HG03108 (cell line): ENCODE data around the gene PFKP.
"Not testable (repeated sequence)": the region's sequence is repeated elsewhere in the genome, so short reads cannot be mapped to it uniquely, and the experiment has no call there.

ENCODE experiments used
- ATAC-seq: cut with Tn5 transposase; IDR thresholded peaks from one replicate; pipeline ENCODE4 v1.9.1; 2021; ENCODE audit warnings: moderate library complexity; ENCODE audit not compliant: unreplicated experiment

PFKP gene

DNA sequence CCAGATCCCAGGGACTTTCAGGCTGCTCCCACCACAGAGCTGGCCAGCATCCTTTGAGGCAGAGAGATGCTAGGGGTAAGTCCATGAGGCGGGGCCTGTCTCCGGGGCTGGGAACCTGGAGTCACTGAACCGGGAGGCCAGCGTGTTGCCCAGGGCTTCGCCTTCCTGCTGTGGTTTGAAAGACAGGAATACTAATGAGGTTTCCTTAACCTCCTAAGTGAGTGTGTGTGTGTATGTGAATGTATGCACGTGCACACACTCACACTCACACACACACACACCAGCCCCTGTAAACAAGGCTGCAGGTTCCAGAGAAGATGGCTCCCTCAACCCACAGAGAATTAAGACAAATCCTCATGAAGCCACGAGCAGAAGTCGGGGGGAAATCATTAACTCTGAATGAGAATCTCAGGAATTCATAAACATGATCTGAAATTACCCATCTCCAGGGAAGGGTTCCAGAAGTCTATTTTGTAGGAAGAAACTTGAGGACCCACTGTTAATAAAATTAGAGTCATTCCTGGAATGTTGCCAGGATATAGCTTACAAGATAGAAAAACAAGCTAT, 20.3 kb upstream of the PFKP start:
- no peak for ATAC-seq

DNA sequence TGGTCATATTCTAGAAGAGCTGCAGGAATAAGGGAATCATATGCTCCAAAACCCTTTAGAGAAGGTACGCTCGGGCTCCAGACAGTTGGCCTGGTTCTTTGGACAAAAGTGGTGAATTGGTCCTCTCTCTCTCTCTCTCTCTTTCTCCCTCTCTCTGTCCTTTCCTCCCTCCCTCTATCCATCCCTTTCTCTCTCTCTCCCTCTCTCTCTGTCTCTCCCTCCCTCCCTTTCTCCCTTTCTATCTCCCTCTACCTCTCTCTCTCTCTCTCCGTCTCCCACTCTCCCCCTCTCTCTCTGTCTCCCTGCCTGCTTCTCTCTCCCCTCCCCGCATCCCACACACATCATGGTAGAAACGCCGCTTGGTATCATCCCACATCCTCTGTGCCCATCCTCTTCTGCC, 19.8 kb upstream of the PFKP start:
- no peak for ATAC-seq

DNA sequence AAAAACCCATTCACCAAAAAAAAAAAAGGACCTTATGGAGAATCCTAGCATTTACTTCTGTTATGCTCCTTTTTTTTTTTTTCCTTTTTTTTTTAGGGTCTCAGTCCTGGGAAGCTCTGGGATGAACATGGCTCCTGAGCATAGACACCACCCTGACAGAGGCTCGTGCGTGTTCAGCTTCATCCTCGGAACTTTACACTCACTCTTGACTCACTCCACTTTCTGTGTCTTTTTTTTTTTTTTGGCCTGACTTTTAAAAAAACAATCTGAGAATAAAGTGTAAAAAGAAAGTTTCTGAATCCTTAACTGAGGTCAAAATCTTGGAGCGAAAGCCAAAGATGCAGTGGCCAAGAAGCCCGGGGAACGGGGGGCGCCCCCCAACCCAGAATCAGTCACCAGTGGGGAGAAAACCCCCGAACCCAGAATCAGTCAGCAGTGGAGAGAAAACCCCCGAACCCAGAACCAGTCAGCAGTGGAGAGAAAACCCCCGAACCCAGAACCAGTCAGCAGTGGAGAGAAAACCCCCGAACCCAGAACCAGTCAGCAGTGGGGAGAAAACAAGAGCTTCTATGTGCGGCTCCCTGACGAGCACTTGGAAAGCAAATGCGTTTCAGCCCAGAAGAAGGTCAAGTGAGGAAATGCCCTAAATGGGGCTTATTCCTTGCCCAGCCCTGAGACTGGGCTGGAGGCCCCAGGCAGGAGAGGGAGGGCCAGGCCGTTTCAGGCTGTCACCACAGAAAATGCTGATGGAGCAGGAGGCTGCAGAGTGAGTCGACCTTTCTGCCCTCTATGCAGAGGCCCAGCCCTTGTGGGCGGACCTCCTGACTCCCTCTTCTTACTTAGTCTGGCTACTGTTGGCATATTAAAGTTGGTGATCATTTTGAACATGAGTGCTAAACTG, 19.0 kb upstream of the PFKP start:
- no peak for ATAC-seq

DNA sequence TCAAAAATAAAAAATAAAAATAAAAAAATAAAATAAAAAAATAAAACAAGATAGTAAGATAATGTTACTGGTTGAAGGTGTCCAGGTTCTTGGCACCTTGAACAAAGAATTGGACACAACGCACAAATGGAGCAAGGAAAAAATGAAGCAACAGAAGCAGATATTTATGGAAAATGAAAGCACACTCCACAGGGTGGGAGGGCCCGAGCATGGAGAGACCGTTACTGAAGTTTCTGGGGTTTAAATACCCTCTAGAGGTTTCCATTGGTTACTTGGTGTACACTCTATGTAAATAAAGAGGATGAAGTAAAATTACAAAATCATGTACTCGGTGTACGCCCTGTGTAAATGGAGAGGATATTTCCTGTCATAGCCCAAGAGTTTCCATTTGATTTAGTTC, 15.7 kb upstream of the PFKP start:
- no peak for ATAC-seq

DNA sequence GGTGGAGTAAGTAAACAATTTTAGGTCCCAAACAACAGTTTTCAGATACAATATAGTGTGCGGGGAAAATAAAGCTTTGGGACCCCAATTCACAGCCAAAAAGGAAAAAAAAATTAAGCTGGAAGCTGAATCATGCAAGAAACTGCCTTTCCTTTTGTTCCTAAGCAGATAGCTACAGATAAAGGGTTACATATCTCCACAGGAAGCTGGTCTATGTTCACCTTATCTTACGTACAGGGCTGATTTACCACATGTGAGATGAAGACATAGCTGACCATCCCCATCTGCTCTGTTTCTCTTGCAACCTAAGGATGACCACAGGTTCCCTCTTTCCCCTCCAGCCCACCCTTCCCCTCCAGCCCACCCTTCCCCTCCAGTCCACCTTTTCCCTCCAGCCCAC, 14.2 kb upstream of the PFKP start:
- no peak for ATAC-seq

DNA sequence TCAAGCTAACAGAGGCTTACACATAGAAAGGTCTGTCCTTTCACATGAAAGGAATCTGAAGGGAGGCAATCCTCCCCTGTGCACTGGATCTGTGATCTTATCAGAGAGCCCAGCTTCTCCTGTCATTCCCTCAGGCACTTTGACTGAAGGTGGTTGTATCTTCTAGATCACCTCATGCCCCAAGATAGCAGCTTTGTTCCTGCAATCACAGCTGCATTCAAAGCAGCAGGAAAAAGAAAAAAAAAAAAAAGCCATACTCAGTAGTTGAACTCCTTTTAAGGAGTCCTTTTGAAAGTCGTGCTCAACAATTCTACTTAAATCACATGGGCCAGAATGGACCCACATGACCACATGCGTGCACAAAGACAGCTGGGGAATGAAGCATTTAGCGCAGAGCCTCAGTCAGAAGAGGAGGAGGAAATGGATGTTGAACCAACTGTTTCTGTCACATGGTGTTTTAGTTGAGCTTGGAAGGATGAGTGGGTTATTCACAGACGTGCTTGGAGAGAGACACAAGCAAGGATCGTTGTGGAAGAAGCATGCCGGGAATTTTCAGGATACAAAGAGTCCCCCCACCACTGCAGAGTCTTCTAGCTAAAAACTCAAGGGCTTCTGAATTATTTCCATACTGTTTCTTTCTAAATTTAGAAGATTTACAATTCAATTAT, 13.0 kb upstream of the PFKP start:
- no peak for ATAC-seq

DNA sequence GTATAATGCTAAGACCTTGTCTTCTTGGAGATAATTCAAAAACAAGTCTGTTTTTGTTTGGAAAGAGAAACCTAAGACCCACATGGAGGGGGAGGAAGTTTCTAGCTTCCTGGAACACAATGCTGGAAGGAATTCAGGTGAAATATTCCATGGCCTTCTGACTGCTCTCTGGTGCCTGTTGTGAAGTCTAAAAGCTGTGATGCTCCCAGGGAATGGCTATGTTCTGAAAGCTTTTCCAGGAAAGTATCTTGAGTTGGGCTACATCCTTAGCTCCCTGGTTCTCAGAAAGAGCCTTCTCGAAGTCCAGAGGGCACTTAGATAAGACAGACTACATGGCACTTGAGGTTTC, 12.5 kb upstream of the PFKP start:
- ATAC-seq = no peak

DNA sequence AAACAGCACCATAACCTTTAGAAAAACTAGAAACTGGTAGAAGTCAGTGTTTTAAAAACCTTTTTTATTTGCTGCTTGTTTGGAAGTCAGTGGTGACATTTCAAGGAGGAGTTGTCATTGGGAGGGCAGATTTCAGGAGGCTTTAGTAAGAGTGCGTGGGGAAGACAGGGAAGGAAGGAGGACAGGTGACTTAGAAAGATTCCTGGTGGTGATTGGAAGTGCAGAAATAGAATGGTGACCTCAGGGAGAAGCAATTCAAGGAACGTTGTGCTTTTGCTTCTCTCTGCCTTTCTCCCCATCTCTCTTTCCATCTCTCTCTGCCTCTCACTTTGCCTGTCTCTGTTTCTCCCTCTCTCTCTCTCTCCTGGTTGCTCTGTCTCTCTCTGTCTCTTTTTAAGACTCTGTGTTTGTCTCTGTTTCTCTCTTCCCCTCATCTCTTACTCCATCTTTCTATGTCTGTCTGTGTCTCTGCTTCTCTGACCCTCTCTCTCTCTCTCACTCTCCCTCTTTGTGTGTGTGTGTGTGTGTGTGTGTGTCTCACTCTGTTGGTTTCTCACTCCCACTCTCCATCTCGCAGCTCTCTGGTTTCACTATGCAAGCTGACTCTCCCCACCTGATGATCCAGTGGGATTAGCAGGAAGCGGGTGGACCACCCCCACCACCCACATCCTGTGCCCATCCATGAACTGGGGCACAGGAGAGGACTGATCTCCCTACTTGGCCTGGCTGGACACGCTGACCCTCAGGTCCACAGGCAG, 10.9 kb upstream of the PFKP start:
- ATAC-seq = no peak

DNA sequence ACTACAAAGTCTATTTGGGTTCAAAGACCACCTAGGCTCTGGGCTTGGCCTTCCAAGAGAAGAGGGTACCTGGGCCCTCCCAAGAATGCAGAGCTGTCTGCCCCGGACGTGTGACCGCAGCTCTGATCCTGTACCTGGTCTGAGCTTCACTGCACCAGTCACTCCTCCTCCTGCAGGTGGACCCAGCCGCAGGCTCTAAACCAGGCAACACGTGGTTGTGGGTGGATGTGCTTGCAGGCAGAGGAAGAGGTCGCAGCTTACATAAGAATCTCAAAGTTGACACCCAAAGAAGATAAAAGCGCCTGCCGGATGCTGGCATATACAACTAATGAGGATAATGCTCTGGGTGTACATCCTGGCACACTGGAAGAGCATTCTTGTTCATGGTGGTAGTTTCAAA, 9.4 kb upstream of the PFKP start:
- no peak for ATAC-seq

DNA sequence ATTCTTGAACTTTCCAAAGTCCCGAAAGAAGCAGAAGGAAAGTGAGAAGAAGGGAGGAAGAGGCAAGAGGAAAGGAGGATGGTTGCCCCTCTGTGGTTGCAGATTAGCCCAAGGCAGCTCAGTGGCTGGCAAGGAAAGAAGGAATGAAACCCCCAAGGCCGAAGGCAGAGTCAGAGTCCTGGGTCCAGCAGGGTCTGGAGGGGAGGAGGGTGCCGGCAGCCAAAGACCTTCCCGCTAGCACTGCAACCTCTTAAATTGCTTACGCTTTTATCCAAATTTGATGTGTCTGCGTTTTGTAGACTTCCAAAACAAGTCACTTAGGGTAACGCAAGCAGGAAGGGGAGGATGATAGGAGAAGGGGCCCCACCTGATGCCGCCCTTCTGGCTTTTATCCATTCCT, 7.4 kb upstream of the PFKP start:
- ATAC-seq = no peak

DNA sequence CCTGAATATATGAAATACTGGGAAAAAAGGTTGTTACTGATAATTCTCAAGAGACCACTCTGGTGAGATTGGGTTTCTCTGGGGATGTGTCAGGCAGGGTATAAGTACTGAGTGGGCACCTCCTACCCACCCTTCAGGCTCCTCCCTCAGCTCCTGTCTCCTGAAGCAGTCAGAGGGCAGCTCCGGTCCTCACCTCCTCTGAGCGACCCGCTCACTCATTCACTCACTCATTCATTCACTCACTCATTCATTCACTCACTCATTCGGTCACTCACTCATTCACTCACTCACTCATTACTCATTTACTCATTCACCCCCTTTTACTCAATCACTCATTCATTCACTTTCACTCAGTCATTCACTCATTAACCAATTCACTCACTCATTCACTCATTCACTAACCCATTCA, 6.9 kb upstream of the PFKP start:
- no peak for ATAC-seq

DNA sequence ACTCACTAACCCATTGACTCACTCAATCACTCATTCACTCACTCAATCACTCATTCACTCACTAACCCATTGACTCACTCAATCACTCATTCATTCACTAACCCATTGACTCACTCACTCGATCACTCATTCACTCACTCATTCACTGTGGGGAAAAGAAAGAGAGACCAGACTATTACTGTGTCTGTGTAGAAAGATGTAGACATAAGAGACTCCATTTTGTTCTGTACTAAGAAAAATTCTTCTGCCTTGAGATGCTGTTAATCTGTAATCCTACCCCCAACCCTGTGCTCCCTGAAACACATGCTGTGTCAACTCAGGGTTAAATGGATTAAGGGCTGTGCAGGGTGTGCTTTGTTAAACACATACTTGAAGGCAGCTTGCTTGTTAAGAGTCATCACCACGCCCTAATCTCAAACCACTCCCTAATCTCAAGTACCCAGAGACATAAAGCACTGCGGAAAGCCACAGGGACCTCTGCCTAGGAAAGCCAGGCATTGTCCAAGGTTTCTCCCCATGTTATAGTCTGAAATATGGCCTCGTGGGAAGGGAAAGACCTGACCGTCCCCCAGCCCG, 5.9 kb upstream of the PFKP start:
- not testable (repeated sequence) for ATAC-seq

DNA sequence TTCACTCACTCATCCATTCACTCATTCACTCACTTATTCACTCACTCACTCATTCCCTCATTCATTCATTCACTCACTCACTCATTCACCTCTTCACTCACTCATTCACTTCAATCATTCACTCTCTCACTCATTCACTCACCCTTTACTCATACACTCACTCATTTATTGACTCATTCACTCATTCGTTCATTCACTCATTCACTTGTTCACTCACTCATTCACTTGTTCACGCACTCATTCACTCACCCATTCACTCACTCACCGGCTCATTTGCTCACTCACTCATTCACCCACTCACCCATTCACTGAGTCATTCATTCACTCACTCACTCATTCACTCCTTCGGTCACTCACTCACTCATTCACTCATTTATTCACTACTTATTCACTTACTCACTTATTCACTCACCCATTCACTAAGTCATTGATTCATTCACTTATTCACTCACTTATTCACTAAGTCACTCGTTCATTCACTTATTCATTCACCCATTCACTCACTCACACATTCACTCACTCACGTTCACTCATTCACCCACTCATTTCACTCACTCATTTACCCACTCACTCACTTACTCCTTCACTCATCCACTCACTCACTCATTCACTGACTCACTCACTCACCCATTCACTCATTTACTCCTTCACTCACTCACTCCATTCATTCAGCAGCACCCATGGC, 4.7 kb upstream of the PFKP start:
- no peak for ATAC-seq

DNA sequence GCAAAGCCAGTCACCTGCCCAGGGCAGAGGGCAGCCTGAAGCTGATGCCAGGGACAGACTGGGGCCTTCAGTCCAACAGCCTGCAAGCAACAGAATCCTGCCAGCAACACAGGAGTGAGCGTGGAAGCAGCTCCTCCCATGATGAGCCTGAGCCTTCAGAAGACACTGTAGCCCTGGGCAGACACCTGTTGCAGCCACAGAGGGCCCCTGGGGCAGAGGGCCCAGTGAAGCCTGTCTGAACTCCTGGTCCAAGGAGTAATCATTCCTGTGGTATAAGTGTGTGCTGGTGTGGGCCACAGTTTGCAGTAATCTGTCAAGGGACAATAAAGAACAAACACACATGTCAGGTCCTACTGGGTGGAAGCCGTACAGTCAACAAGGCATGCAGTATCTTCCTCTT, 2.9 kb upstream of the PFKP start:
- no peak for ATAC-seq

DNA sequence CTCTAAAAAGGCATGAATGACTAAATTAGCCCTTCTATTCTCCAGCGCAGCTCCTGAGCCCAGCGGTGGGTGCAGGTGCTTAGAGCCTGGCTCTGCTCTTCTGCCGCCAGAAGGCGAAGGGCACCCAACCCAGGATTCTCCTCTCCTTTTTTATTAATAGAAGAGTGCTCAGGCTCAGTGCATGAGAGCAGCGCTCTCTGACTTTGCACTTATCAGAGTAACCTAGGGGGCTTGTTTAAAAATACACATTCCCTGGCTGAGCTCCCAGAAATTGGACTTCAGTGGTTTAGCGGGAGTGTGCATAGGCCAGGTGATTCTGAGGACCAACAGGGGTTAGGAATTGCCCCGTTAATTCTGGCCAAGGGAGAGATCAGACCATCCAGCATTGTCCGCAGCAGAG, 1.7 kb upstream of the PFKP start:
- no peak for ATAC-seq

DNA sequence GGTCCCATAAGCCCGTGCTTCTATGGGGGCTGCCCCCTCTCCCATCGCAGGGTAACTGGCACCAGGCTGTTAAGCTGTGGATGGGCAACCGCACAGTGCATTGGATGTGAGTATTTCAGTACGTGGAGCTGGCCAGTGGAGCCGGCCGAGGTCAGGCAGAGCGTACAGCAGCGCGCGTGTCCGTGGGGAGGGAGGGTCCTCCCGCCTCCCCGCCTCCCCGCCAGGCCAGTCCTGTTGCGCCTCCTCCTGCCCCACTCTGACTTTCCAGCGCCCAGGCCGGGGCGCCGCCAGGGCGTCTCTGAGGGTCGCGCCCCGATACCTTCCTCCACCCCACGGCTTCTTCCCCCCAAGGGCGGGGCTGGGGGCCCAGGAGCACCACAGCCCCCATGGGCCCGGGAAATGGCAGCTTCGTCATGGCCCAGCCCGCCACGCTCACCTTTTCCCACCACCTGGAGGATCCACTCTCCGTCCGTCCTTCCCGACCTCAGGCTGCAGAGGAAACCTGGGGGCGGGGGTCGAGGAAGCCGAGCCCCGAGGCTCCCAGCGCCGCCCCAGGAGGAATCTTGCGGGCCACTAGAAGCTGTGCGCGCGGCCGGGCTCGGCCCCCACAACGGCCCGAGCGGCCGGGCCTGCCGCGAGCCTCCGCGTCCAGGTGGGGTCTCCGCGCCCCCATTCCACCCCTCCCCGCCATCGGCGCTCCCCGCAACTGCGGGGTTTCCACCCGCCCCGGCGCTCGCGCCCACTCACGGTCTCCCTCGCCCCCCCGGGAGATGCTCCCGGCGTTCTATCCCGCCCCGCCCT, 831 bp upstream of the PFKP start:
- ATAC-seq = no peak

DNA sequence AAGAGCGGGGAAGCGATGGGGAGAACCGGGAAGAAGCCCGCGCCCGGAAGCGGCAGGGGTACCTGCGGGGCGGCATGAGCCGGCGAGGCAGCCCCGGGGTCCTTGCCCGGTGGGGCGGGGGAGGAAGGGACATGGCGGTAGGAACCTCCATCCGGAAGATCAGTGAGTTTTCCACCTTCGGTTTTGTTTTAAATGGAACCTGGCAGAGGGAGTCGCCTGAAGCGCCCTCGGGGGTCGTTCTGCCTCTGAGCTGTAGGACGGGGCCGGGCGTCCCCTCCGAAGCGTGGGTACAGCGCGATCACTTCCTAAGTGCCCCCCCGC, 471 bp downstream of the PFKP start:
- peak; percentile 2 for ATAC-seq

DNA sequence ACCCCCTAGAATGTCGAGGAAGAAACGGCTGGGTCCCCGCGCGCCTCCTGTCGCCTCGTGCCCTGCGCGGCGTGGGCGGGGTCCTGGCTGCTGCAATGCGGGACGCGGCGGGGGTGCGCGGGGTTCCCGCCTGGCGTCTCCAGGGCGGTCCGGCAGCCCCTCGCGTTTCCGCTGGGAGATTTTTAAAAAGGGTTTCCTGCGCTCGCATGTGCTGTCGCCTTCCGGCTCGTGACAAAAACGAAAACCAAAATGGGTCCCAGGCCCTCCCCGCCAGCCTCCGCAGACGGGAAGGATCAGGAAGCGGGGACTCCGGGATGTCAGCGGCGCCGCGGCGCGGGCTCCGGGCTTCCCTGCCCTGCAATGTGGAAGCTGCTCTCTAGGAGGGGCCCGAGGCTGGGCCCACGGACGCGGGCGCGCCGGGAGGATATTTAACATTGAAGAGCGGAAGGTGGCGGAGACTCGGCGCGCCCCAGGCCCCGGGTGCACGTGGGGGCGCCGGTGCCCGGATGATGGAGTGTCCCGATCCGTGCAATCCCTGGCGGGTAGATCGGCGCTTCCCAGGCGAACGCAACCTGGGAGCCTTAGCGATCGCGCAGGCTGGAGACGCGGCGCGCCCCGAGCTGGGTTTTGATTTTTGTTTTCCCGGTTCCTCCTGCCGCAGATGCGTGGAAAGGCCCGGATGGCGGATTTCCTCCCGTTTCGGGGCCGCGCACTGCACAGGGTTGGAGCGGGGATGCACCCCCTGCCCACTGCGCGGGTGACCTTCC, 1.0 kb downstream of the PFKP start:
- ATAC-seq = peak; percentile 31
